ENCODE measurements around the gene SVBP.

The SVBP gene

GRCh38 chr1:42762269-42762668, 54.9 kb downstream of the SVBP start:
- peaks cover 19 to 23% of the 10 kb centered on the region in 2 donors for H3K36me3 ChIP-seq (ENCODE audit: control insufficient read depth in 2 of 2, insufficient read depth in 2 of 2, low read length in 2 of 2)

GRCh38 chr1:42761567-42761966, 55.6 kb downstream of the SVBP start:
- H3K27me3 ChIP-seq (ENCODE audit: control insufficient read depth in 1 of 2, insufficient read depth in 2 of 2, low read length in 2 of 2): no peaks in the 10 kb centered on the region
- H3K27ac ChIP-seq (ENCODE audit: low read length): no peak overlapping the region
- peaks cover 18% of the 10 kb centered on the region for H3K4me1 ChIP-seq (ENCODE audit: control insufficient read depth, insufficient read depth, low read length)
- H3K36me3 ChIP-seq (ENCODE audit: control insufficient read depth in 2 of 2, insufficient read depth in 2 of 2, low read length in 2 of 2): peaks cover 20 to 25% of the 10 kb centered on the region in 2 donors
- no peaks in the 10 kb centered on the region for H3K9me3 ChIP-seq (ENCODE audit: control insufficient read depth in 2 of 2, low read length in 2 of 2)
- no peak overlapping the region for H3K4me3 ChIP-seq (ENCODE audit: low read length in 2 of 2)
- H3K9ac ChIP-seq (ENCODE audit: low read length in 2 of 2): no peak overlapping the region

More at GRCh38 chr1:42762269-42762668, 54.9 kb downstream of the SVBP start:
- Histone ChIP-seq H3K9ac (ENCODE audit: low read length in 2 of 2) (no peak overlapping the region), H3K27ac (ENCODE audit: low read length) (no peak overlapping the region), H3K4me1 (ENCODE audit: control insufficient read depth, insufficient read depth, low read length) (peaks cover 18% of the 10 kb centered on the region), H3K9me3 (ENCODE audit: control insufficient read depth in 2 of 2, low read length in 2 of 2) (no peaks in the 10 kb centered on the region), H3K27me3 (ENCODE audit: control insufficient read depth in 1 of 2, insufficient read depth in 2 of 2, low read length in 2 of 2) (no peaks in the 10 kb centered on the region), H3K4me3 (ENCODE audit: low read length in 2 of 2) (no peak overlapping the region)

DNA sequence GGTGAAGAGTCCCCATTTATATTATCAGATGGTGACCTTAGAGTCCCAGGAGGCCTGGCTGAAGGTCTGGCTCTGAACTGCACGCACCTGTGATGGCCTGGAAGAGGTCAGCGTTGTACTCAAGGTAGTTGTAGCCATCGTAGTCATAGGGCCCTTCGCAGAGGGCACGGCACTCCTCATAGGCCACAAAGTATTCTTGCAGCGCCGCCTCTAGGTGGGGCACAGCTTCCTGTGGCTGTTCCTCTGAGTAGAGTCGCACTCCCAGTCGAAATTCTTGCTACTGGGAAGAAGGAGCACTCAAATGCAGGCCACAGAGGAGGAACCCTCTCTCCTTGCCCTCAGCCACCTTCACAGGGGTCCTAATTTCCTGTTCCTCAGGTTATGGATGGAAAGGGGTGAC, 58.1 kb downstream of the SVBP start:
- Histone ChIP-seq H3K4me1 (ENCODE audit: control insufficient read depth, insufficient read depth, low read length) (no peaks in the 10 kb centered on the region), H3K4me3 (ENCODE audit: low read length in 2 of 2) (no peak overlapping the region), H3K27me3 (ENCODE audit: control insufficient read depth in 1 of 2, insufficient read depth in 2 of 2, low read length in 2 of 2) (no peaks in the 10 kb centered on the region), H3K36me3 (ENCODE audit: control insufficient read depth in 2 of 2, insufficient read depth in 2 of 2, low read length in 2 of 2) (peaks cover 44 to 49% of the 10 kb centered on the region in 2 donors), H3K9me3 (ENCODE audit: control insufficient read depth in 2 of 2, low read length in 2 of 2) (no peaks in the 10 kb centered on the region), H3K27ac (ENCODE audit: low read length) (no peak overlapping the region), H3K9ac (ENCODE audit: low read length in 2 of 2) (no peak overlapping the region)

- H3K4me1 ChIP-seq (ENCODE audit: control insufficient read depth, insufficient read depth, low read length): no peaks in the 10 kb centered on the region
- H3K36me3 ChIP-seq (ENCODE audit: control insufficient read depth in 2 of 2, insufficient read depth in 2 of 2, low read length in 2 of 2): peaks cover 47 to 53% of the 10 kb centered on the region in 2 donors
- H3K9ac ChIP-seq (ENCODE audit: low read length in 2 of 2): no peak overlapping the region
- H3K27ac ChIP-seq (ENCODE audit: low read length): no peak overlapping the region
- H3K9me3 ChIP-seq (ENCODE audit: control insufficient read depth in 2 of 2, low read length in 2 of 2): no peaks in the 10 kb centered on the region
- H3K4me3 ChIP-seq (ENCODE audit: low read length in 2 of 2): no peak overlapping the region
- H3K27me3 ChIP-seq (ENCODE audit: control insufficient read depth in 1 of 2, insufficient read depth in 2 of 2, low read length in 2 of 2): no peaks in the 10 kb centered on the region
Measured at GRCh38 chr1:42758641-42759040, 58.6 kb downstream of the SVBP start.

- Histone ChIP-seq H3K27me3 (ENCODE audit: control insufficient read depth in 1 of 2, insufficient read depth in 2 of 2, low read length in 2 of 2) (no peaks in the 10 kb centered on the region), H3K36me3 (ENCODE audit: control insufficient read depth in 2 of 2, insufficient read depth in 2 of 2, low read length in 2 of 2) (peaks cover 50 to 53% of the 10 kb centered on the region in 2 donors), H3K9me3 (ENCODE audit: control insufficient read depth in 2 of 2, low read length in 2 of 2) (no peaks in the 10 kb centered on the region), H3K9ac (ENCODE audit: low read length in 2 of 2) (no peak overlapping the region), H3K4me3 (ENCODE audit: low read length in 2 of 2) (no peak overlapping the region), H3K27ac (ENCODE audit: low read length) (no peak overlapping the region), H3K4me1 (ENCODE audit: control insufficient read depth, insufficient read depth, low read length) (no peaks in the 10 kb centered on the region)
Measured at GRCh38 chr1:42757892-42758275, 59.3 kb downstream of the SVBP start.
